ENCODE data around the gene ABLIM2.

ABLIM2 gene

DNA sequence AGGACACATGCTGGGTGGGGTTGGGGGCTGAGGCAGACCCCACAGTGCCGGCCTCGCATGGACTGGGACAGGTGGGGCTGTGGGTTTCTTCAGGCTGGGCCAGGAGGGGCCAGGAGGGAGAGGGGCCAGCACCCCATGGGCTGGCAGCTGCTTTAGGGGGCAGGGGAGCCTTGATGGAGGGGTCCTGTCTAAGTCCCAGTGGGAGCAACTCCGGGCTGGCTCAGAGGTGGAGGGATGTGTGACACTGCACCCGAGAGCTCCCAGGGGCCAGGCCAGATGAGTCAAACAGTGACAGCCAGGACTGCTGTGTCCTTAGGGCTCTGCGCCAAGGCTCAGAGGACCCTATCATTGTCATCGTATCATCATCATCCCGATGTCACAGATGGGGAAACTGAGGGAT is 4.4 kb upstream of the ABLIM2 start:
- H3K4me3 ChIP-seq (ENCODE audit: low read length): no peak overlapping the region
- no peak for DNase-seq (ENCODE audit: low read depth)
- TF ChIP-seq, protein P1, sequence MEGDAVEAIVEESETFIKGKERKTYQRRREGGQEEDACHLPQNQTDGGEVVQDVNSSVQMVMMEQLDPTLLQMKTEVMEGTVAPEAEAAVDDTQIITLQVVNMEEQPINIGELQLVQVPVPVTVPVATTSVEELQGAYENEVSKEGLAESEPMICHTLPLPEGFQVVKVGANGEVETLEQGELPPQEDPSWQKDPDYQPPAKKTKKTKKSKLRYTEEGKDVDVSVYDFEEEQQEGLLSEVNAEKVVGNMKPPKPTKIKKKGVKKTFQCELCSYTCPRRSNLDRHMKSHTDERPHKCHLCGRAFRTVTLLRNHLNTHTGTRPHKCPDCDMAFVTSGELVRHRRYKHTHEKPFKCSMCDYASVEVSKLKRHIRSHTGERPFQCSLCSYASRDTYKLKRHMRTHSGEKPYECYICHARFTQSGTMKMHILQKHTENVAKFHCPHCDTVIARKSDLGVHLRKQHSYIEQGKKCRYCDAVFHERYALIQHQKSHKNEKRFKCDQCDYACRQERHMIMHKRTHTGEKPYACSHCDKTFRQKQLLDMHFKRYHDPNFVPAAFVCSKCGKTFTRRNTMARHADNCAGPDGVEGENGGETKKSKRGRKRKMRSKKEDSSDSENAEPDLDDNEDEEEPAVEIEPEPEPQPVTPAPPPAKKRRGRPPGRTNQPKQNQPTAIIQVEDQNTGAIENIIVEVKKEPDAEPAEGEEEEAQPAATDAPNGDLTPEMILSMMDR (conservative IDR thresholded peaks at IDR 0.05; ENCODE audit: low read length): no peak

- TF ChIP-seq, protein P1 (conservative IDR thresholded peaks at IDR 0.05; ENCODE audit: low read length): no peak
- no peak overlapping the region for H3K4me3 ChIP-seq (ENCODE audit: low read length)
- no peak for DNase-seq (ENCODE audit: low read depth)
These were observed 4.0 kb upstream of the ABLIM2 start for GRCh38 chr4:8162625-8163024.

DNA sequence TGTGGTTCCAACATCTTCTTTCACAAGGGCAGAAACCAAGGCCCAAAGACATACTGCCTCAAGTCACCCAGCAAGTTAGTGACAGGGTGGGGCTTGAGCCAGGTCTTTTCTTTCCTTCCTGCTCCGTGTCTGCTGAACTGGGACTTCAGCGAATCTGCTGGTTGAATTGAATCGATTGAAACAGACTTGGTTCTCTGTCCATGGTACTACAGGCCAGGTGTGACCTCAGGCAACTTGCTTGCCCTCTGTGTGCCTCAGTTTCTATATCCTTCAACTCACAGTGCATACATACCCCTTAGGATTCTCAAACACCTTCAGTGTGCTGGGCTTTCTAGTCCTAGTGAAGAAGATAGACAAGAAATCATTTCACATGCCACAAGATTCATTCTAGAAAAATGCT is 2.0 kb upstream of the ABLIM2 start:
- TF ChIP-seq, protein P1 (conservative IDR thresholded peaks at IDR 0.05; ENCODE audit: low read length): no peak
- H3K4me3 ChIP-seq (ENCODE audit: low read length): no peak overlapping the region
- DNase-seq (ENCODE audit: low read depth): no peak

DNA sequence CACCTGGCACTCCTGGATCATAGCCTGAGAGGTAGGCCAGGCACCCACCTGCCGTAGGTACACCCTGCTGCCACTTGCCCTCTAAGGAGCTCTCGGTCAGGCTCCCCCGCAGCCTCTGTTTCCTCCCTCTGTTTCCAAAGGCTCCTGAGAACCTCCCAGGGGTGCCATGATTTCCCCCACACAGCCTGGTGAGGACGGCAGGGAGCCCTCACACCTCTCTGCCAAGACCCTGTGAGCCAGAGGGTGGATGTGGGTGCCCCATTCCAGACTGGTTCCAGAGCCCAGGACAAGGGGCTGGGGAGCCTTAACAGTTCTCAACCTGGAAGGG is 1.6 kb upstream of the ABLIM2 start:
- DNase-seq (ENCODE audit: low read depth): no peak
- H3K4me3 ChIP-seq (ENCODE audit: low read length): no peak overlapping the region
- TF ChIP-seq, protein P1 (conservative IDR thresholded peaks at IDR 0.05; ENCODE audit: low read length): no peak

- TF ChIP-seq, protein P1 (conservative IDR thresholded peaks at IDR 0.05; ENCODE audit: low read length): no peak
- DNase-seq (ENCODE audit: low read depth): no peak
These were observed 1.1 kb upstream of the ABLIM2 start for GRCh38 chr4:8159537-8160232.

DNA sequence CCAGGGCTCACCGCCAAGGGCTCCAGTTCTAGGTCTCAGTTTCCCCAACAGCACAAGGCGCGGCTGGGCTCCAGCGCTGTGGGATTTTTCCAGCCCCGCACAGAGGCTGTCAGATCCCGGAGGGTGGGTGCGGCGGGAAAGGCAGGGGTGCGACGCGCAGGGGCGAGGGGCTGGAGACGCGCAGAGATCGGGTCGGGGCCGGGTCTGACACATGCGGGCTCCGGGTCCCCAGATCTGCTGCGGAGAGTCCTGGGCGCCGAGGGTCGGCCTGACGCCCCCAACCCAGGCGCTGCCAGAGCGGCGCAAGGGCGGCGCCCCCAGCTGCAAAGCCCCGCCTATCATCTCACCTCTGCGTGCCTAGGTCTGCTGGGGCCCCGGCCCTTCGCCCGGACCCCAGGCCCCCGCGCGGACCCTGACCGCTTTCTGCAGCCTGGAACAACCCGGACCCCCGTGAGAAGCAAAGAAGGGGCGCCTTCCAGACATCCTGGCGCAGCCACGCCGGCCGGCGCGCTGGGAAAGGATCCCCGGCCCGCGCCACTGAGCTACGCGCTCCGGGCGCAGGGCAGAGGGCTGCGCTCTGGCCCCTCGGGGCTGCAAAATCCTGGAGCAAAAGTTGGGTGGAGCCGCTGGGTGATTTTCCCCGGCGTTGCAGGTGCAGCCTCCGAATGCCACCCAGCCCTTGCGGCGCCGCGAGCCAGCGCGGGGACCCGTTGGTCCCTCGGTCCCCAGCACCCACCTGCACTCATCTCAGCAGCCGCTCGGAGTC is 486 bp downstream of the ABLIM2 start:
- H3K4me3 ChIP-seq (ENCODE audit: low read length): peak overlapping the region; percentile 47
- TF ChIP-seq, protein P1 (conservative IDR thresholded peaks at IDR 0.05; ENCODE audit: low read length): no peak
- no peak for DNase-seq (ENCODE audit: low read depth)

More at GRCh38 chr4:8159537-8160232, 1.1 kb upstream of the ABLIM2 start:
- H3K4me3 ChIP-seq (ENCODE audit: low read length): peak overlapping the region; percentile 93

GRCh38 chr4:8157496-8157895 is 1.1 kb downstream of the ABLIM2 start:
- TF ChIP-seq, protein P1 (conservative IDR thresholded peaks at IDR 0.05; ENCODE audit: low read length): no peak
- no peak overlapping the region for H3K4me3 ChIP-seq (ENCODE audit: low read length)
- no peak for DNase-seq (ENCODE audit: low read depth)

Data from AG10803 (cell line).